RPMI8226 (cell line): ENCODE data around the gene CLSTN2.

ENCODE experiments used
- DNase-seq: peaks from one replicate; pipeline ENCODE4 v3.0.0-alpha.2; 2015

CLSTN2 gene

GRCh38 chr3:140246578-140246977 is 311.6 kb downstream of the CLSTN2 start:
- DNase-seq = no peak

- no peak for DNase-seq
Observed at GRCh38 chr3:140247775-140248174, 312.8 kb downstream of the CLSTN2 start.

GRCh38 chr3:140249188-140249587 is 314.2 kb downstream of the CLSTN2 start:
- DNase-seq = no peak

- DNase-seq = no peak
Observed at GRCh38 chr3:140250010-140250855, 315.2 kb downstream of the CLSTN2 start.

- DNase-seq = no peak
Observed at GRCh38 chr3:140250945-140251344, 316.0 kb downstream of the CLSTN2 start.

- no peak for DNase-seq
Observed at GRCh38 chr3:140251678-140252077, 316.7 kb downstream of the CLSTN2 start.

GRCh38 chr3:140252812-140253656 is 318.0 kb downstream of the CLSTN2 start:
- no peak for DNase-seq

GRCh38 chr3:140258222-140258724 is 323.3 kb downstream of the CLSTN2 start:
- DNase-seq = no peak

GRCh38 chr3:140265302-140265701 is 330.3 kb downstream of the CLSTN2 start:
- no peak for DNase-seq

- DNase-seq = no peak
Observed at GRCh38 chr3:140268103-140268502, 333.1 kb downstream of the CLSTN2 start.

GRCh38 chr3:140268610-140269009 is 333.6 kb downstream of the CLSTN2 start:
- no peak for DNase-seq

- DNase-seq = no peak
Observed at GRCh38 chr3:140270329-140270728, 335.3 kb downstream of the CLSTN2 start.

- DNase-seq = no peak
Observed at GRCh38 chr3:140273542-140274195, 338.7 kb downstream of the CLSTN2 start.

GRCh38 chr3:140274429-140274828 is 339.4 kb downstream of the CLSTN2 start:
- DNase-seq = no peak

- peak; percentile 17 for DNase-seq
Observed at GRCh38 chr3:140276703-140277102, 341.7 kb downstream of the CLSTN2 start.

GRCh38 chr3:140277886-140278285 is 342.9 kb downstream of the CLSTN2 start:
- DNase-seq = no peak

- DNase-seq = no peak
Observed at GRCh38 chr3:140284372-140284771, 349.4 kb downstream of the CLSTN2 start.

GRCh38 chr3:140285380-140285779 is 350.4 kb downstream of the CLSTN2 start:
- no peak for DNase-seq

GRCh38 chr3:140288595-140288994 is 353.6 kb downstream of the CLSTN2 start:
- no peak for DNase-seq

- DNase-seq = no peak
Observed at GRCh38 chr3:140290105-140290504, 355.1 kb downstream of the CLSTN2 start.

- DNase-seq = no peak
Observed at GRCh38 chr3:140292170-140292569, 357.2 kb downstream of the CLSTN2 start.

GRCh38 chr3:140292684-140293083 is 357.7 kb downstream of the CLSTN2 start:
- DNase-seq = no peak

GRCh38 chr3:140294058-140294457 is 359.1 kb downstream of the CLSTN2 start:
- DNase-seq = no peak
